SK-N-DZ (cell line): ENCODE measurements around the gene IFTAP. TPM values are rescaled to one million over a fixed set of nuclear protein-coding genes. Genes with fewer than 3 reads are reported as not detected.
"Not testable (repeated sequence)": the region's sequence is repeated elsewhere in the genome, so short reads cannot be mapped to it uniquely, and the experiment has no call there.

ENCODE experiments used
- DNase-seq: peaks from one replicate; pipeline ENCODE4 v3.0.0-alpha.2; 2015; ENCODE audit warnings: low spot score
- polyA plus RNA-seq, 2 experiments: library from polyadenylated mRNA; depleted of rRNA; stranded (reverse); fragments of >200 nt; gene quantifications; 2 replicates each; pipeline ENCODE4 v1.2.3, GENCODE V29; 2014

The IFTAP gene, protein sequence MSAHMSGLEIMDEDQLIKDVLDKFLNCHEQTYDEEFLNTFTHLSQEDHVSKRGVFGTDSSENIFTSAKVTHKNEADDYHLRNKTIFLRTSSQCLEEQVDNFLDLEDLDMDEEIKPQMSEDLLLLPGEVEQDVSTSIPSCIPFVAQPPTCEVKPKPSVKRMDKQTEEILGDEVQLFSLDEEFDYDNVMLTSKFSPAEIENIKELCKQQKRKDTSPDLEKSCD
- 113 and 114 TPM in 2 replicates for polyA plus RNA-seq (2014; cell fraction: cytosol; rRNA removed)
- polyA plus RNA-seq (2014; cell fraction: nucleus; rRNA removed), result 62.8 and 77.8 TPM in 2 replicates

DNA sequence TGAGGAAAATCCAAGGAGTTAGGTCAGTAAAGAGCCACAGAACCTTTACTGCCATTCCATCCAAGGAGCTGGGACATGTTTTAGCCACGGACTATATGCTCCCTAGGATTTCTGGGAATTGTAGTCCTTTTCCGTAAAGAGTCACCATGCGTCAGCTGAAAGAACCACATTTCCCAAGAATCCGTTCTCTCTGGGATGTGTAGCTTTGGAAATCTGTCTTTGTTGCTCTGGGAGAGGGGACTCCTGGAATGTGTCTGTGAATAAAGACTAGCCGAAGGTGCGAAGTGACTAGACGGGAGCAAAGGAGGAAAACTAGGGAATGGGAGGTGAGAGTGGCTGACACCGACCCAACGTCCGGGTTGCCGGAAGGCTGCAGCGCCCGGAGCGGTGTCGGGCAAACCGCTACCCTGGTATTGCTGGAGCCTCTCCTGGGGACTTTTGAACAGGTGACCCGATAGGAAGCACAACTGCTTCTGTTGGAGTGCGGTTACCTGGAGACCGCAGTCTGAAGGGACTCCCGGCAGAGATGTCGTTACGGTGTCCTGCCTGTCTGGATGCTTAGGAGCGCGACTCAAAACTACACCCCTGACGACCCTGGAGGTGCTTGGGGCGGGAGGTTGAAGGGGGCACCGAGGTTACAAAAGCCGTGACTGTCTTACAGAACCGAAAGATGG lies at the start of gene IFTAP:
IFTAP (plus strand) TSS at position 187 of the 674 bp plus-strand sequence. CDS start 15,602 bp downstream, outside the sequence.
- DNase-seq, result peak; percentile 93

DNA sequence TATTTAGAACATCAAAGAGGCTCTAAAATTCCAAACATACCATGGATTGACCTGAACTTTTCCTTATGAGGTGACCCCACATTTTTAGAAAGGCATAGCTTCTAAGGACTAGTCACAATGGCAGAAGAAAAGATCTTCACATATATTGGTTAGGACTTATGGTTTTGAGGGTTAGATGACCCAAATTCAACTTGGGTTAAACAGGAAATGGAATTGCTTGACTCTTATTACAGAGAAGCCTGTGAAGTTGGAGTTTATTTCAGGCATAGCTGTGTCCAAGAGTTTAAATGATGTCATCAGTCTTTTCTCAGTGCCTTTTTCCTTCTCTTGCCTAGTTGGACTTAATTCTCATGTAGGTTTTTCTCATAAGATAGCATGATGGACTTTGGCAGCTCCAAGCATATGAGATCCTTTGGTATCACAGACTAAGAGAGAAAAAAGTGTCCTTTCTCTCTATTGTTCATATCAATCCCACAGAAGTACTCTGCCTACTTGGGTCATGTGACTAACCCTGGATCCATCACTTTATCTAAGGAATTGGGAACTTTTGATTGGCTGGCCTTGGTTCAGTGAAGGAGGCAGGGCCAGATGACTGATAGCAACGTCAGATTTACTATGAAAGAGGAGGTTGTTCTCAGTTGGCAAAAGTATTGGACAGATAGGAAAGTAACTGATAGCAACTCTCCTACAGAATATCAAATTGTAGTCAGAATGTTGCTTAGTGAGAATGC lies 43.8 kb upstream of the IFTAP start:
- DNase-seq, result no peak

DNA sequence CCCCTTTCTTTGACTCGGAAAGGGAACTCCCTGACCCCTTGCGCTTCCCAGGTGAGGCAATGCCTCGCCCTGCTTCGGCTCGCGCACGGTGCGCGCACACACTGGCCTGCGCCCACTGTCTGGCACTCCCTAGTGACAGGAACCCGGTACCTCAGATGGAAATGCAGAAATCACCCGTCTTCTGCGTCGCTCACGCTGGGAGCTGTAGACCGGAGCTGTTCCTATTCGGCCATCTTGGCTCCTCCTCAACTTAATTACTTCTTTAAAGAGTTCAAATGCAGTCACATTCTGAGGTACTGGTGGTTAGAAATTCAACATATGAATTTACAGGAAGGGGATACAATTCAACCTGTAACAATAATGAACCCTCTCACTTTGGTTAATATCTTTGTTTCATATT lies 36.9 kb upstream of the IFTAP start:
- DNase-seq, result not testable (repeated sequence)

DNA sequence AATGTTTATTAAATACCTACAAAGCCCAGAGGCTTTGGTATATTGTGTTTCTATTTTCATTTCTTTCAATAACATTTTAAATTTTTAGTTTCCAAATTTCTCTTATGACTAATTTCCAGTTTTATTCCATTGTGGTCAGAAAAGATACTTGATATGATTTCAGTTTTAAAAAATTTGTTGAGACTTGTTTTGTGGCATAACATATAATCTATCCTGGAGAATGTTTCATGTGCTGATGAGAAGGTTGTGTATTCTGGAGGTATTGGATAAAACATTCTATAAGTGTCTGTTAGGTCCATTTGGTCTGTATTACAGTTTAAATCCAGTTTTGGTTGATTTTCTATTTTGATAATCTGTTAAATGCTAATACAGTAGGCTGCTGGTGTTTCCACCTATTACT lies 36.3 kb upstream of the IFTAP start:
- DNase-seq, result no peak

DNA sequence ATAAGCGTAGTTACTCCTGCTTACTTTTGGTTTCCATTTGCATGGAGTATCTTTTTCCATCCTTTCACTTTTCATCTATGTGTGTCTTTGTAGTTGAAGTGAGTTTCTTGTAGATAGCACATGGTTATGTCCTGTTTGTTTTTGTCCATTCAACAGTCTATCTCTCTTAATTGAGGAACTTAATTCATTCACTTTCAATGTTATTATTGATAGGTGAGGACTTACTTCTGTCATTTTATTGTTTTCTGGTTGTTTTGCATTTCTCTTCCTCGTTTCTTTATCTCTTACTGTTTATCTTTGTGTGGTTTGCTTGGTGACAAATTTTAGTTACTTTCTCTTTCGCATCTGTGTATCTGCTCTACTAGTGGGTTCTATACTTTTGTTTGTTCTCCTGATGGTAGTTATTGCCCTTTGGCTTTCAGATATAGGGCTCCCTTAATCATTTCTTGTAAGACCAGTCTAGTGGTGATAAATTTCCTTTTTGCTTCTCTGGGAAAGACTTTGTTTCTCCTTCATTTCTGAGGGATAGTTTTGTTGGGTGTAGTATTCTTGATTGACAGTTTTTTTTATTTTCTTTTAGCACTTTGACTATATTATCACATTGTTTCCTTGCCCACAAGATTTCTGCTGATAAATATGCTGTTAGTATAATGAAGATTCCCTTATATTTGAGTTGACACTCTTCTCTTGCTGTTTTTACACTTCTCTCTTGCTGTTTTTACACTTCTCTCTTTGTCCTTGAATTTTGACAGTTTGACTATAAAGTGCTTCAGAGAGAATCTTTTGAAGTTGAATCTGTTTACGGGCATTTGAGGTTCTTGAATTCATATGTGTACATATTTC lies 35.5 kb upstream of the IFTAP start:
- no peak for DNase-seq

DNA sequence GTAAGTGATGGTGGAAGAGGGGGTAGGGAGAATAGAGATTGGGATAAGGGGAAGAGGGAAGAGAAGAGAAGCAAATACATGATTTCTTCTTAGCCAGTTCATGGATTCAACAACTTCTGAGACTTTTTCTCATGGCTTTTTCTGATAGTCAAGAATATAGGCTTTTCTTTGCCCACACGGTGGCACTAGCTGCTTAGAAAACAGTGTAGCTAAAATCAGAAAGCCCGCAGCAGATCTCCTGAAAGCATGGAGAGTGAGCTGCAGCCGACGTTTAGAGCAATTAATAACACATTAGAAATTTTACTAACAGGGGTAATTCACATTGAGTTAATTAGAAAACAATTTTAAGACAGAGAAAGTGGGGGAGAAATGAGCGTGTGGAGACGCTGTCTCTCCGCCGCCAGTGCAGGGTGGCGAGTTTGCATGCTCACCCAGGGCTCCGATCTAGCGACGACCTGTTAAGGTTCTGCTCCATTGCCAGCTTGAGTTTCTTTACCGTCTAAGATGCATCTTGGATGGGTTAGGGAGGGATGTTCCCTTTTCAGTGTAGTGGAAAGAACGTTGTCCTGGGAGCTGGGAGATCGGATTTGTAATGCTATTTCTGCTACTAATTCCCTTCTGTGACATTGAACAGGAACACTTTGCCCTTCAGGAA lies 29.8 kb upstream of the IFTAP start:
- peak; percentile 91 for DNase-seq

DNA sequence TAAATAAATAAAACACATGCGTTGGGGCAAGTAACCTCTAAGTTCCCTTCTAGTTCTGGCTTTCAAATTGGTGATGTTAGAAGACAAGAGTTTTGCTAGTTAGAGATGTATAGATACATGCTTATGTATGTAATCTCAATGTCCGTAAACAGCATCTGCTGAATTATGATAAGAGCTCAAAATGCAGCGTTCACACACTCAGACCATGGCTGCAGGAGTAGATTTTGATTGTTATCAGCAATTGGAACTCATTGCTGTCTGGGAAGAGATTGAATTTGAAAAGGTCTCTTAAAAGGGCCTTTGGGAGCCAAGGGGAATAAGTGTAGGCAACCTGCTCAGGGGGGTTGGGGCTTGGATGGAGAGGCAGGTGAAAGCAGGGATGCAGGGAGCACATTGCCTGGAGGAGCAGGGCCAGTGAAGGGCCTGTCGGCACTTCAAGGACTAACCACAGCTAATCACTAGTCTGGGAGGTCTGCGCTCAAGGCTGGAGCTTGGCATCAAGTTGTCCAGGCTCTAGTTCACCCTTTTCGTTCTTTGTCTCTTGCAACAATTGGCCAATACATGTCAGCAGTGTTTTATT lies 29.2 kb upstream of the IFTAP start:
- peak; percentile 96 for DNase-seq

DNA sequence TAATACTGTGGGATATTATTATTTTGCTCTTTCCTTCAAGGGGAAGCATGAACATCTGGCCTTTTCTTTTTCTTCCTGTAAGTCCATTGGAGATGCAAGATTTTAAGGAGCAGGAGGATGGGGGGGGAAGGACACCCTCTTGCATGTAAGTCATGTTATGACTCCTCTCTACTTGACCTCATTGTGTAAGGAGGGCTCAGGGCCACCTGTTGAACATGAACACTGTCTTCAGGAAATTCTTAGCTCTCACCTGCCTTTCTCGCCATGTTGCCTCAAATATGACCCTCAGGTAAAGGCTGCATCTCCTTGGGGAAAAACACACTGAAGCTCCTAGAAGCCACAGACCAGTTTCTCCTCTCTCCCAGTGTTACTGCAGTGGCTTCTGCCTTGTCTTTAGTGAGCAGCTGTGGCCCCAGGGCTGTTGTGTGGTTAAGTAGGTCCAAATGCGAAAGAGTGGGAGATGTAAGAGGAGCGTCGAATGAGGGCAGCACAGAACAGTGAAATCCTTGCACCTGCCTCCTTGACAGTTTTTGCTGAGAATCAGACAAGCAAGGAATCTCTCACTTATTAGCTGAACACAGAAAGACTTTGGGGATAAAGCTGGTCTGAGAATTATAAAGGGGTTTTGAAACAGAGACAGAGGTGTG lies 27.8 kb upstream of the IFTAP start:
- DNase-seq, result no peak

DNA sequence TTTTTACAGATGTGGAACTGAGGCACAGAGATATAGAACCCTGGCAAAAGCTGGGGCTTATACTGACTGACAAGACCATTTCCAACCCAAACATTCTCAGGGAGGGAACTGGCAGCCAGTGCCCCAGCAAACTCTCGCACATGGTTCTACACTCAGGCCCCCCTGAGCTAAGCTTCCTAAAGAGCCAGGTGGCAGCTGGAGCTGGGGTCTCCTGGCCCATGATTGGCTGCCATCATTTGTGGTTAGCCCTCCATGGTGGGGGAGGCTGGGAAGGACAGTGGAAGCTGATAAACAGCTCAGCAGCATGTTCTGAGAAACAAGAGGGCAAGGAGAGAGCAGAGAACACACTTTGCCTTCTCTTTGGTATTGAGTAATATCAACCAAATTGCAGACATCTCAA lies 26.6 kb upstream of the IFTAP start, which contains the start of gene RAG1:
RAG1 (plus strand) TSS at position 314 of the 400 bp plus-strand sequence. CDS start 5,298 bp downstream, outside the sequence.
- no peak for DNase-seq

DNA sequence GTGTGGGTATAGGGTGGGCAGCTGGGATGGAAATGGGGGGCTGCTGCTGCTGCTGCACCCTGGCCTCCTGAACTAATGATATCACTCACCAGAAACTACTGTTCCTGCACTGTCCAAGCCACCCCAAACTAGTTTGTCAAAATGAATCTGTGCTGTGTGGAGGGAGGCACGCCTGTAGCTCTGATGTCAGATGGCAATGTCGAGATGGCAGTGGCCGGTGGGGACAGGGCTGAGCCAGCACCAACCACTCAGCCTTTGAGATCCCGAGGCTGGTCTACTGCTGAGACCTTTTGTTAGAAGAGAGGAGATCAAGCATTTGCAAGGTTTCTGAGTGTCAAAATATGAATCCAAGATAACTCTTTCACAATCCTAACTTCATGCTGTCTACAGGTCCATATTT lies 25.2 kb upstream of the IFTAP start:
- DNase-seq, result no peak

DNA sequence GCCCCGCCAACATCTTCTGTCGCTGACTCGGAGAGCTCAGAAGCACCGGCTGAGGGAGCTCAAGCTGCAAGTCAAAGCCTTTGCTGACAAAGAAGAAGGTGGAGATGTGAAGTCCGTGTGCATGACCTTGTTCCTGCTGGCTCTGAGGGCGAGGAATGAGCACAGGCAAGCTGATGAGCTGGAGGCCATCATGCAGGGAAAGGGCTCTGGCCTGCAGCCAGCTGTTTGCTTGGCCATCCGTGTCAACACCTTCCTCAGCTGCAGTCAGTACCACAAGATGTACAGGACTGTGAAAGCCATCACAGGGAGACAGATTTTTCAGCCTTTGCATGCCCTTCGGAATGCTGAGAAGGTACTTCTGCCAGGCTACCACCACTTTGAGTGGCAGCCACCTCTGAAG lies 19.8 kb upstream of the IFTAP start:
- no peak for DNase-seq

DNA sequence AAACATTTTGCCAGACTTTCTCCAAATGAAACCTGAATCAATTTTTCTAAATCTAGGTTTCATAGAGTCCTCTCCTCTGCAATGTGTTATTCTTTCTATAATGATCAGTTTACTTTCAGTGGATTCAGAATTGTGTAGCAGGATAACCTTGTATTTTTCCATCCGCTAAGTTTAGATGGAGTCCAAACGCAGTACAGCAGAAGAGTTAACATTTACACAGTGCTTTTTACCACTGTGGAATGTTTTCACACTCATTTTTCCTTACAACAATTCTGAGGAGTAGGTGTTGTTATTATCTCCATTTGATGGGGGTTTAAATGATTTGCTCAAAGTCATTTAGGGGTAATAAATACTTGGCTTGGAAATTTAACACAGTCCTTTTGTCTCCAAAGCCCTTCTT lies 16.9 kb upstream of the IFTAP start:
- no peak for DNase-seq

DNA sequence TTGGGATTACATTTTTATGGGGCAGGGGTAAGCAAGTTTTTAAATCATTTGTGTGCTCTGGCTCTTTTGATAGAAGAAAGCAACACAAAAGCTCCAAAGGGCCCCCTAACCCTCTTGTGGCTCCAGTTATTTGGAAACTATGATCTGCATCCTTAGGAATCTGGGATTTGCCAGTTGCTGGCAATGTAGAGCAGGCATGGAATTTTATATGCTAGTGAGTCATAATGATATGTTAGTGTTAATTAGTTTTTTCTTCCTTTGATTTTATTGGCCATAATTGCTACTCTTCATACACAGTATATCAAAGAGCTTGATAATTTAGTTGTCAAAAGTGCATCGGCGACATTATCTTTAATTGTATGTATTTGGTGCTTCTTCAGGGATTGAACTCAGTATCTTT lies 16.4 kb upstream of the IFTAP start:
- DNase-seq, result no peak

DNA sequence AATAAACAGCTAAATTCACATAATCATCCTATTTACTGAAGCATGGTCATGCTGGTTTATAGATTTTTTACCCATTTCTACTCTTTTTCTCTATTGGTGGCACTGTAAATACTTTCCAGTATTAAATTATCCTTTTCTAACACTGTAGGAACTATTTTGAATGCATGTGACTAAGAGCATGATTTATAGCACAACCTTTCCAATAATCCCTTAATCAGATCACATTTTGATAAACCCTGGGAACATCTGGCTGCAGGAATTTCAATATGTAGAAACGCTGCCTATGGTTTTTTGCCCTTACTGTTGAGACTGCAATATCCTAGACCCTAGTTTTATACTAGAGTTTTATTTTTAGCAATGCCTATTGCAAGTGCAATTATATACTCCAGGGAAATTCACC lies 15.8 kb upstream of the IFTAP start:
- peak; percentile 23 for DNase-seq

DNA sequence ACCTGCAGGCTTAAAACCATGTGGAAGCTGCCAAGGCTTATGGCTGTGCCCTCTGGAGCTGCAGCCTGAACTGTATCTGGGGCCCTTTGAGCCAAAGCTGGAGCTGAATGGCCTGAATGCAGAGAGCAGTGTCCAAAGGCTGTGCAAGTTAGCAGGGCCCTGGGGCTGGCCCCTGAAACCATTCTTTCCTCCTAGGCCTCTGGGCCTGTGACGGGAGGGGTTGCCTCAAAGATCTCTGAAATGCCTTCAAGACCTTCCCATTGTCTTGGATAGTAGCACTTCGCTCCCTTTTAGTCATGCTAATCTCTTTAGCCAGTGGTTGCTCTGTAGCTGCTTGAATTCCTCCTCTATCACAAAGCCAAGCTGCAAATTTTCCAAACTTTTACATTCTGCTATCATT lies 12.8 kb upstream of the IFTAP start:
- DNase-seq, result no peak

DNA sequence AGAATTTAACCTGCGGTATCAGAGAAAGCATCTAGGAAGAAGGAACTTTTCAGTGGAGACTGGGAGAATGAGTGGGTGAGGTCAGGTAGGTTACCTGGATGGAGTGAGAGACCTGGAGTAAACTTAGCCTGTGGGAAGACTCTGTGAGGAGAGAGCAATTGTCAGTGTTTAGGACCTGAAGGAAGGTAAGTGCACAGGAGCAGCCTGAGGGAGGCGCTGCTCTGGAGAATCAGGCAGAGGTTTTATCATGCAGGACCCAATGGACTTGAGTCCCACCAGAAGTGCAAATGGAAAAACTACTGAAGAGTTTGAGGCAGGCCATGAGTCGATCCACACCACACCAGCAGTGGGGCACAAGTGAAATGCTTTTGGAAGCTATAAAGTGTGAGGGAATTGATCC lies 10.6 kb upstream of the IFTAP start:
- no peak for DNase-seq

DNA sequence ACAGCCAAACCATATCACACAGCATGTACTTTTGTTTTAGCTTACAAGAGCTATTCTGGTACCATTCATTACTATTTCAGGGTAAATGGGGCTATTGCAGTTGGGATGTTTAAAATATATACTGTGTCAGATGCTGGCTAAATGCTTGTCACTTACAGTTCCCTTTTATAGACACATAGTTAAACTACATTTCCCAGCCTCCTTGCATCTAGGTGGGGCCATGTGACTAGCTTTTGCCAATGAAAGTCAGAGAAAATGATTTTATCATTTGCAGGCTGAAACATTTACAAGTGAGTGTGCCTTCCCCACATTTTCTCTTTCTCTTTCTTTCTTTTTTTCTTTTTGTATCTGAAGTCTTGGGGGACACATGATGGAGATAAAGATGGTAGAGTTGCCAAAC lies 7.8 kb upstream of the IFTAP start:
- no peak for DNase-seq

DNA sequence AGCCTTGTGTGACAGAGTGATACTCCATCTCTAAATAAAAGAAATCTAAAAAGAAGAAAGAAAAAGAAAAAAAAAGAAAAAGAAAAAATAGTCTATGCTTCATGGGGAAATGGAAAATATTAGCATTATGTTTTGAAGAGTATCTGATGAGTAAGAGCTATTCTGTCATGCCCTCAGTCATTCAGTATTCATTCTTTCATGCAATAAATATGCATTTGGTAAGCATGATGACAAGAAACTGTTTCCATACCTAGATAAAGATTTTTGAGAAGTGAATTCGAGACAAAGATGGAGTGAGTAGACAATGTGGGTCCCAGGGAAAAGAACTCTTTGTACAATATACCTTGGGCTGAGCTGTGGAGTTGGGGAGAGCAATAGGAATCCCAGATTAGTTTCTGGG lies 6.2 kb upstream of the IFTAP start:
- no peak for DNase-seq

DNA sequence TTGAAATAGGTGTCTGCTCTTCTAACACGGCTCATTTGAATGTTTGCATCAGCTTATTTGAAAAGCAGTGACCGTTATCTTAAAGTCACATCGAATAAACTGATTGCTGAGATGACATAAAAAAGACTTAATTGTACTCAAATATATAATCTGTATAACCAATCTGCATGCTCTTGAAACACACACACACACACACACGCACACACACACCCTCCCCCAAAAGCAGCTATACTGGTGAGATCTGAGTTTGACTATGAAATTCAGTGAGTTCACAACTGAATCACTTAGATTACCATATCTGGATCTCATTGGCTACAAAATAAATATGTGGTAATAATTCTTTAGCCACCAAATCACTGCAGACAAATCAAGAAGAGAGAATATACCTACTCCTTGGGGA lies 3.8 kb upstream of the IFTAP start:
- peak; percentile 20 for DNase-seq

DNA sequence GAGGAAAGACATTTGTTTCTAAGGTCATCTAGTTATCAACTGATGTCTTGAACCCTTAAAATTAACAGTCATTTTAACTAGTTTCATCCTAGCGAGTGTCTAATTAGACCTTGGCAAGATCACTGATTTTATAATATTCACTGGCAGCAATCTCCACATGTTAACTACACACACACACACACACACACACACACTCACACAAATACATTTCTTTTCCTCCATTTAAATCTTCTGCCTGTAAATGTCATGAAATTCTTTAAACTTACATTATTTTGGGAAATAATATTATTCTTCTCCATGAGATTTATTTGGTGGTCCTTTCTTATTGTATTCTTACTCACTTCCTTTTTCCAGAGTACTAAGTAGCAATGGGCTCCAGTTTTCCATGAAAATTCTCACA lies 2.9 kb upstream of the IFTAP start:
- no peak for DNase-seq
